GM18951 (cell line): Measurements from ENCODE around the gene MFN2.
"Not testable (repeated sequence)": the region's sequence is repeated elsewhere in the genome, so short reads cannot be mapped to it uniquely, and the experiment has no call there.

Experiments
- POLR2A ChIP-seq: IDR thresholded peaks from 4 replicates; pipeline ENCODE4 v1.6.1; 2011; ENCODE audit warnings: mild to moderate bottlenecking; ENCODE audit not compliant: insufficient read length, insufficient read depth; ENCODE audit errors: extremely low read depth
- in situ Hi-C: fragments of 300-500 bp; cut with MboI; formaldehyde crosslinking; loops from one replicate; pipeline ENCODE4 v1.12.0; 2022; ENCODE audit warnings: low sequenced_read_pairs, mixed read lengths, inconsistent platforms; ENCODE audit not compliant: unreplicated experiment

Gene MFN2

DNA sequence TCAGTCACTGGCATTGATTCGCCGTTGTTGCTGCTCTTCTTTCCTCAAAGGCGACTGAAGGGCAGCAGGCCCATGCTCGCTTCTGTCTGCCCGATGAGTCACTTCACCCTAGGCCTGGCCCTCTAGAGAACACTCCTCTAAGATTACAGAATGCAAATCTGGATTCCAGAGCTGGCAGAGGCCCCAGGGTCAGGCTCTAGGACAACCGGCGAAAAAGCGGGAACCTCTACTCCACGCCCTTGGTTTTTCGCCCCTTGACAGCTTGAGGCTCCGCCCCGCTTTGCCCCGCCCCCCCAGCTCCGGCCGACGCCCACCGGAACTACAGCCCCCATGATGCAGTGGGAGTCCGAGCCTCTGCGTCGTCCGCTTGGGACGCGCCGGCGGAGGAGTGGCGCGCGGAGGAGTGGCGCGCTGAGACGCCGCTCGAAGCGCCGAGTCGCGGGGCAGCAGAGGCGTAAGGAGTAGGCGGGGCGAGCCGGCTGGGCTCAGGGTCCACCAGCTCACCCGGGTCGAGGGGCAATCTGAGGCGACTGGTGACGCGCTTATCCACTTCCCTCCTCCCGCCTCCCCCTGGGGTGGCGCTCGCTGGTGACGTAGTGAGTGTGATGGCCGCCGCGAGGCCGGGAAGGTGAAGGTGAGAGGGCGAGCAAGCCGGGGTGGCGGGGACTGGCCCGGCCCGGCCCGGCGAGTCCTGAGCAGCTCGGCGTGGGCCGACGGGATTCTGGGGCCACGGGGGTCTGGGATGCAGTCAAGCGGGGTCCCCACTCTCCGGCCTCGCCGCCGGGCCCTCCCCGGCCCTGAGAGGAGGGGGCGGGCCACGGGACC is at the start of gene MFN2:
MFN2 (plus strand) TSS at position 594 of the 825 bp plus-strand sequence. CDS start 8,725 bp downstream, outside the sequence.
- peak; percentile 79 for TF ChIP-seq POLR2A
- in situ Hi-C loops, result no loop called here

GRCh38 chr1:11930571-11931445 is 49.4 kb upstream of the MFN2 start:
- no peak for TF ChIP-seq POLR2A
- in situ Hi-C loops, result no loop called here

- no peak for TF ChIP-seq POLR2A
- in situ Hi-C loops, result no loop called here
Observed at GRCh38 chr1:11931845-11932244, 48.4 kb upstream of the MFN2 start.

DNA sequence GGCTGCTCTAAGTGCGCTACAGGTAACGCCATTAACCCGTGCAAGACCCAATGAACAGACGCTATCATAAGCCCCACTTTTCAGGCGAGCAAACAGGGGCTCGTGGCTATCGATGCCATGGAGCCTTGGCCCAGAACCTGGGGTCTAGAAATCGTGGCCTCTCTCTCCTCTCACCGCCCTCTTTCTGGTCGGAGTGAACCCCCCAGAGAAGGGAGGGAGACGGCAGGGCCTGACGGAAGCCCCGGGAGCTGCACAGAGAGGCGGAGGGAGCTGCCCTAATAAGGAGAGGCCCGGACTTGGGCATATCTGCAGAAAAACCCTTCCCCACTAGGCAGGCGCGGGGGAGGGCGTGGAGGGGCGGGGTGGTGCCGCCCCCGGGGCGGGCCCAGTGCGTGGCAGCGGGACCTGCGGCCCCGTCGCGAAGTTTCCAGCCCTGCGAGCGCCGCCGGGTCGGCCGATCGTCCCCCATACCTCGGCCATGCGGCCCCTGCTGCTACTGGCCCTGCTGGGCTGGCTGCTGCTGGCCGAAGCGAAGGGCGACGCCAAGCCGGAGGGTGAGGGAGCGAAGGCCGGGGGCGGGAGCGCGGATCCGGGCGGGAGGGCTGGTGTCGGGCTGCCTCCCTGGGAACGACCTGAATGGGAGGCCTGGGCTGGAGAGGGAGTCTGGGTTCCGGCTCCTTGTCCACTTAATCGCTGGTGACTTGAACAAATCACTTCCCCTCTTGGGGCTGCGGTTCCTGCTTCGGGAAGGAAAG is 45.8 kb upstream of the MFN2 start, which contains the start of gene PLOD1:
PLOD1 (plus strand) TSS at position 416 of the 755 bp plus-strand sequence; CDS start at position 479, 63 bp downstream.
- peak; percentile 89 for TF ChIP-seq POLR2A
- in situ Hi-C loops, result no loop called here

- in situ Hi-C loops, result no loop called here
- no peak for TF ChIP-seq POLR2A
Observed at GRCh38 chr1:11935057-11935412, 45.2 kb upstream of the MFN2 start.

GRCh38 chr1:11935733-11936132 is 44.5 kb upstream of the MFN2 start:
- in situ Hi-C loops, result not testable (repeated sequence)

- in situ Hi-C loops, result no loop called here
- no peak for TF ChIP-seq POLR2A
Observed at GRCh38 chr1:11938722-11939526, 41.3 kb upstream of the MFN2 start.

- in situ Hi-C loops, result not testable (repeated sequence)
Observed at GRCh38 chr1:11939794-11940193, 40.5 kb upstream of the MFN2 start.

- in situ Hi-C loops, result no loop called here
- TF ChIP-seq POLR2A, result no peak
Observed at GRCh38 chr1:11940260-11940921, 39.9 kb upstream of the MFN2 start.

DNA sequence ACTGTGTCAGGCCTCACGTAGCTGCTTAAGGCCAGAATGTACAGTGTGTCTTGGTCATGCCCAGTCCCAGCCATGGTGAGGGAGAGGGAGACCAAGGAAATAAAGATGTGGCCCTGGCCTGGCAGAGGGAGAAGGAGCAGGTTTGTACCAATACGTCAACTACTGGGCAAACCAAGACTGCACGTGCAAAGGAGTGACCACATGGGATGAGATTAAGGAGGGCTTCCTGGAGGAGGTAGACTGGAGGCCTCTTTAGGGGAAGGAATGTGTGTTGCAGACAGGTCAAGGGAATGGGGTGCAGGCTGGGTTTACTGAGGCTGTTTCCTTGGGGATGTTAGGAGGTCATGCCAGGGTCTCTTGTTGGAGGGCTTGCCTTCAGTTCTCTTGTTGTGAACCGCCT is 38.0 kb upstream of the MFN2 start:
- no peak for TF ChIP-seq POLR2A
- in situ Hi-C loops, result no loop called here

GRCh38 chr1:11943619-11944018 is 36.6 kb upstream of the MFN2 start:
- in situ Hi-C loops, result no loop called here

DNA sequence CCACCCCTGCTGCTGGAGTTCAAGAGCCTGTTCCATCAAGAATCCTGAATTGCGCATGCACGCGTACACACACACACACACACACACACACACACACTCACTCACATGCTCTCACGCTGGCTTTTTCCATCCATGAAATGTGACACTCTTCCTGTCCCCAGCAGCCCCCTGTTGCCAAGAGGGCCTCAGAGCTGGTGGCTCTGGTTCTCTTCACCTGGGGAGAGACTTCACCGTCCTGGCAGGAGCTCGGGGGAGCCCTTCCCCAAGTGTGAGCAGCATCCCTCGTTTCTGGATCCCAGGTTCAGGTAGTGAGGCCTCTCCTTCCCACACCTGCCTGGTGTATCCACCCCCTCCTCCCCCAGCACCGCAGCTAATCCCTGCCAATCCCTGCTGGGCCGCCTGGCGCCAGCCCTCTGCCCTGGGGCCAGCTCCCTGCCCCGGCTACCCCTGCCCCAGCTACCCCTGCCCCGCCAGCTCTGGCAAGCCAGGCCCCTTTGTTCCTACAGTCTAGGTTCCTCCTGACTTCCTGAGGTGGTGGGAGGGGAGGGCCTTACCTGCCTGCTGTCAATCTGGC is 35.8 kb upstream of the MFN2 start:
- TF ChIP-seq POLR2A, result no peak
- in situ Hi-C loops, result no loop called here

More at GRCh38 chr1:11943619-11944018, 36.6 kb upstream of the MFN2 start:
- TF ChIP-seq POLR2A, result no peak
